SK-N-SH (cell line): ENCODE data around the gene ANKRD10. TPM values are rescaled to one million over a fixed set of nuclear protein-coding genes. Genes with fewer than 3 reads are reported as not detected.

Experiments
- CTCF ChIA-PET: fragments of 300-600, 350-600 bp; formaldehyde crosslinking; extraction: SDS; loops from one replicate; lab custom pipeline; 2021; lab: Yijun Ruan, JAX
- POLR2A ChIA-PET: fragments of 350-600 bp; sonication (Branson Sonifier 250); formaldehyde crosslinking; extraction: SDS; loops from one replicate; lab custom pipeline; 2020; ENCODE audit warnings: antibody characterized with exemption, inconsistent platforms; lab: Yijun Ruan, JAX
- DNase-seq: peaks from one replicate; pipeline ENCODE4 v3.0.0; 2012
- H2AFZ ChIP-seq: fragments of 200-600 bp; sonication (generic); 2 replicates; pipeline ENCODE4 v1.8.1; 2016; ENCODE audit warnings: antibody characterized with exemption, mild to moderate bottlenecking, low read depth
- H3F3A ChIP-seq: fragments of 200-600 bp; sonication (generic); replicated peaks from 2 replicates; pipeline ENCODE3; 2016; ENCODE audit warnings: antibody characterized with exemption, mild to moderate bottlenecking; ENCODE audit not compliant: insufficient read depth
- H3K27ac ChIP-seq, 2 experiments: fragments of 200-500 bp in 1 of 2; fragments of 200-600 bp in 1 of 2; sonication (Bioruptor generic) in 1 of 2; sonication (generic), shearing (Covaris generic) in 1 of 2; 2 replicates each; pipeline versions ENCODE4 v1.5.1 to v1.6.1; 2014 to 2016; ENCODE audit warnings: low read depth in 2 of 2, inconsistent platforms in 1 of 2, low read length in 1 of 2, mild to moderate bottlenecking in 1 of 2, mixed read lengths in 1 of 2
- H3K27me3 ChIP-seq: fragments of 200-600 bp; sonication (generic), shearing (Covaris generic); 2 replicates; pipeline ENCODE4 v1.6.1; 2016; ENCODE audit warnings: mixed run types; ENCODE audit not compliant: insufficient read depth
- H3K36me3 ChIP-seq, 2 experiments: fragments of 200-500 bp in 1 of 2; fragments of 200-600 bp in 1 of 2; sonication (Bioruptor generic) in 1 of 2; sonication (generic) in 1 of 2; replicated peaks in 1 of 2; 2 replicates each; pipeline versions ENCODE3 to v1.5.1; 2014 to 2016; ENCODE audit warnings: low read length in 1 of 2, mild to moderate bottlenecking in 1 of 2; ENCODE audit not compliant: insufficient read depth in 2 of 2, control insufficient read depth in 1 of 2
- H3K4me1 ChIP-seq, 2 experiments: fragments of 200-500 bp in 1 of 2; fragments of 200-600 bp in 1 of 2; sonication (Bioruptor generic) in 1 of 2; sonication (generic), shearing (Covaris generic) in 1 of 2; 2 replicates each; pipeline versions ENCODE4 v1.5.1 to v1.6.1; 2014 to 2016; ENCODE audit warnings: low read depth in 1 of 2, low read length in 1 of 2, mixed run types in 1 of 2; ENCODE audit not compliant: insufficient read depth in 2 of 2, control insufficient read depth in 1 of 2
- H3K4me2 ChIP-seq: fragments of 200-600 bp; sonication (generic), shearing (Covaris generic); 2 replicates; pipeline ENCODE4 v1.6.1; 2017; ENCODE audit warnings: mixed run types
- H3K4me3 ChIP-seq, 2 experiments: fragments of 200-500 bp in 1 of 2; fragments of 200-600 bp in 1 of 2; sonication (Bioruptor generic) in 1 of 2; sonication (generic), shearing (Covaris generic) in 1 of 2; 2 replicates each; pipeline versions ENCODE4 v1.5.1 to v1.8.1; 2014 to 2016; ENCODE audit warnings: low read depth in 2 of 2, inconsistent platforms in 1 of 2, low read length in 1 of 2, mild to moderate bottlenecking in 1 of 2, mixed read lengths in 1 of 2, moderate library complexity in 1 of 2
- H3K79me2 ChIP-seq: fragments of 200-600 bp; sonication (generic); 2 replicates; pipeline ENCODE4 v1.8.1; 2017; ENCODE audit warnings: mild to moderate bottlenecking; ENCODE audit not compliant: insufficient read depth
- H3K9ac ChIP-seq: fragments of 200-600 bp; sonication (generic); 2 replicates; pipeline ENCODE4 v1.6.1; 2017; ENCODE audit warnings: mixed run types
- H3K9me2 ChIP-seq: fragments of 200-600 bp; sonication (generic); 2 replicates; pipeline ENCODE4 v1.6.1; 2017; ENCODE audit warnings: mixed run types
- H3K9me3 ChIP-seq: fragments of 200-600 bp; sonication (generic); 2 replicates; pipeline ENCODE4 v1.6.1; 2017; ENCODE audit warnings: mixed run types, mild to moderate bottlenecking, moderate library complexity
- H4K20me1 ChIP-seq: fragments of 200-600 bp; sonication (generic); 2 replicates; pipeline ENCODE4 v1.6.1; 2017; ENCODE audit warnings: mild to moderate bottlenecking, mixed run types; ENCODE audit not compliant: insufficient read depth
- CHD2 ChIP-seq: fragments of 150-350 bp; IDR thresholded peaks from 2 replicates; pipeline ENCODE4 v1.6.1; 2018; ENCODE audit warnings: low read length; ENCODE audit not compliant: partially characterized antibody
- ELF1 ChIP-seq: IDR thresholded peaks from 2 replicates; pipeline ENCODE4 v1.4.0; 2012
- FOSL2 ChIP-seq: IDR thresholded peaks from 2 replicates; pipeline ENCODE4 v1.4.0; 2012; ENCODE audit warnings: low read depth, mild to moderate bottlenecking, moderate library complexity, borderline replicate concordance
- GABPA ChIP-seq: IDR thresholded peaks from 2 replicates; pipeline ENCODE4 v1.4.0; 2012; ENCODE audit warnings: low read depth, mild to moderate bottlenecking
- GATA2 ChIP-seq: sonication (generic); formaldehyde crosslinking; IDR thresholded peaks from 2 replicates; pipeline ENCODE4 v1.5.0; 2020; ENCODE audit warnings: mild to moderate bottlenecking, missing genetic modification reagents
- MXI1 ChIP-seq: IDR thresholded peaks from 2 replicates; pipeline ENCODE4 v1.6.1; 2012; ENCODE audit warnings: mild to moderate bottlenecking, low read depth, low read length, improper control_type of control experiment
- PBX3 ChIP-seq: IDR thresholded peaks from 2 replicates; pipeline ENCODE4; 2012
- REST ChIP-seq: IDR thresholded peaks from 2 replicates; pipeline ENCODE4 v1.6.1; 2012; ENCODE audit warnings: mild to moderate bottlenecking, low read depth, low read length, moderate library complexity
- SIN3A ChIP-seq: IDR thresholded peaks from 2 replicates; pipeline ENCODE4 v1.6.1; 2012; ENCODE audit warnings: low read depth, mild to moderate bottlenecking, low read length, moderate library complexity, borderline replicate concordance
- TCF12 ChIP-seq: IDR thresholded peaks from 2 replicates; pipeline ENCODE4 v1.4.0; 2012
- USF1 ChIP-seq: IDR thresholded peaks from 2 replicates; pipeline ENCODE4 v1.4.0; 2012; ENCODE audit warnings: low read depth, borderline replicate concordance
- USF2 ChIP-seq: fragments of 150-350 bp; IDR thresholded peaks from 2 replicates; pipeline ENCODE4 v1.6.1; 2017; ENCODE audit warnings: antibody characterized with exemption, low read length, low read depth, borderline replicate concordance
- ZBTB33 ChIP-seq: IDR thresholded peaks from 2 replicates; pipeline ENCODE4 v1.4.0; 2012; ENCODE audit warnings: low read depth, borderline replicate concordance
- WGBS: methylation state at CpG from one replicate; pipeline ENCODE4 v1.1.6; 2017; ENCODE audit warnings: low lambda C conversion rate; 5-methylcytosine and 5-hydroxymethylcytosine counted together
- polyA plus RNA-seq, 3 experiments: library from polyadenylated mRNA; depleted of rRNA; stranded (reverse); fragments of >200 nt; gene quantifications; 2 replicates each; pipeline ENCODE4 v1.2.3, GENCODE V29; 2012

Gene ANKRD10
- polyA plus RNA-seq, 1 of the 3 experiments (the other 2 are of a cell fraction), result 53.2 TPM

- Histone ChIP-seq H3K4me3 (no peak overlapping the region), H3F3A (no peaks in the 10 kb centered on the region), H2AFZ (no peak overlapping the region), H3K4me1 (no peaks in the 10 kb centered on the region), H3K79me2 (no peaks in the 10 kb centered on the region), H3K27ac (no peak overlapping the region), H3K4me2 (no peak overlapping the region), H3K36me3 (no peaks in the 10 kb centered on the region), H4K20me1 (no peaks in the 10 kb centered on the region), H3K9me3 (no peaks in the 10 kb centered on the region), H3K27me3 (no peaks in the 10 kb centered on the region; the same call in 1 of the 2 replicates), H3K9ac (no peak overlapping the region), H3K9me2 (no peaks in the 10 kb centered on the region)
- ChIA-PET POLR2A (no interaction called here), CTCF (interaction anchor here (1.0 kb wide), 1 partner anchor 10 kb away, joined by 3 read pairs; no protein-coding TSS in a partner anchor)
- no peak for TF ChIP-seq ELF1
- TF ChIP-seq USF2, result no peak
- TF ChIP-seq CHD2, result no peak
- no peak for TF ChIP-seq PBX3
- TF ChIP-seq MXI1, result no peak
- no peak for TF ChIP-seq REST
- TF ChIP-seq GATA2, result no peak
- TF ChIP-seq ZBTB33, result no peak
- no peak for TF ChIP-seq GABPA
- no peak for TF ChIP-seq USF1
- TF ChIP-seq FOSL2, result no peak
- no peak for TF ChIP-seq SIN3A
- no peak for TF ChIP-seq TCF12
- WGBS, result 13% methylated on average over 2 of the region's 2 CpGs
- no peak for DNase-seq
Measured at GRCh38 chr13:110841406-110841805, 73.5 kb downstream of the ANKRD10 start.
